Natural killer cell (primary cell): ENCODE measurements around the gene KCP. TPM values are rescaled to one million over a fixed set of nuclear protein-coding genes. Genes with fewer than 3 reads are reported as not detected.

Experiments used
- ATAC-seq, 3 donors: fragments of 150-1000 bp in 2 of 3; fragments of 200-7000 bp in 1 of 3; cut with Tn5 transposase; 1 replicate in 1 of 3; 2 replicates in 2 of 3; pipeline ENCODE4 v1.10.0; 2021; ENCODE audit warnings: mild to moderate bottlenecking in 2 of 3, moderate library complexity in 2 of 3
- DNase-seq, 2 donors: peaks; one replicate each; pipeline versions ENCODE4 v3.0.0 to v3.0.0-alpha.2; 2013 to 2021; ENCODE audit warnings: mixed read lengths in 1 of 2
- H3K27ac ChIP-seq: one replicate; pipeline ENCODE4 v1.5.1; 2013; ENCODE audit warnings: mild to moderate bottlenecking, low read length
- H3K27me3 ChIP-seq: one replicate; pipeline ENCODE4 v1.6.1; 2013; ENCODE audit warnings: low read length; ENCODE audit not compliant: control insufficient read depth, insufficient read depth
- H3K36me3 ChIP-seq: one replicate; pipeline ENCODE4 v1.6.1; 2013; ENCODE audit warnings: low read length; ENCODE audit not compliant: control insufficient read depth, insufficient read depth
- H3K4me1 ChIP-seq: one replicate; pipeline ENCODE4 v1.6.1; 2013; ENCODE audit warnings: low read length; ENCODE audit not compliant: control insufficient read depth, insufficient read depth
- H3K4me3 ChIP-seq: one replicate; pipeline ENCODE4 v1.5.1; 2013; ENCODE audit warnings: low read length
- H3K9me3 ChIP-seq: one replicate; pipeline ENCODE4 v1.6.1; 2013; ENCODE audit warnings: low read length; ENCODE audit not compliant: control insufficient read depth, insufficient read depth
- H3K27ac Mint-ChIP-seq, 2 donors: one replicate each; pipeline ENCODE4 v1.8.0; 2022; ENCODE audit warnings: mild to moderate bottlenecking in 2 of 2, mixed read lengths in 2 of 2, moderate library complexity in 1 of 2
- H3K27me3 Mint-ChIP-seq, 2 donors: one replicate each; pipeline ENCODE4 v1.8.0; 2022; ENCODE audit warnings: low read depth in 2 of 2, mixed read lengths in 2 of 2
- H3K36me3 Mint-ChIP-seq: one replicate; pipeline ENCODE4 v1.8.0; 2022; ENCODE audit warnings: mixed read lengths
- H3K4me1 Mint-ChIP-seq, 2 donors: one replicate each; pipeline ENCODE4 v1.8.0; 2022; ENCODE audit warnings: mixed read lengths in 2 of 2
- H3K4me3 Mint-ChIP-seq: one replicate; pipeline ENCODE4 v1.8.0; 2022; ENCODE audit warnings: mild to moderate bottlenecking, moderate library complexity, mixed read lengths
- H3K9me3 Mint-ChIP-seq, 2 donors: one replicate each; pipeline ENCODE4 v1.8.0; 2022; ENCODE audit warnings: mixed read lengths in 2 of 2
- WGBS: methylation state at CpG from one replicate; pipeline ENCODE4 v1.1.7; 2013; ENCODE audit warnings: missing lambda C conversion rate; ENCODE audit not compliant: insufficient coverage; 5-methylcytosine and 5-hydroxymethylcytosine counted together
- intact Hi-C: fragments of 100-400 bp; cut with micrococcal nuclease; formaldehyde crosslinking; loops from one replicate; pipeline ENCODE4 v1.14.2; 2022
- total RNA-seq, 4 donors: library from RNA; stranded (reverse); fragments of 120-200 nt in 1 of 4; gene quantifications; one replicate each; pipeline versions ENCODE4 v1.2.3 to v1.2.4, GENCODE V29; 2013 to 2022
- TF ChIP-seq, protein P1 (sequence below): fragments of 200-600 bp; IDR thresholded peaks from one replicate; pipeline ENCODE4 v1.8.0; 2022; ENCODE audit warnings: antibody characterized with exemption

The KCP gene
- total RNA-seq, 3 donors from 2014 or later (not counting 1 experiment from before 2014, with no cell fraction given): 0.49 to 0.95 TPM; not detected in 1

DNA sequence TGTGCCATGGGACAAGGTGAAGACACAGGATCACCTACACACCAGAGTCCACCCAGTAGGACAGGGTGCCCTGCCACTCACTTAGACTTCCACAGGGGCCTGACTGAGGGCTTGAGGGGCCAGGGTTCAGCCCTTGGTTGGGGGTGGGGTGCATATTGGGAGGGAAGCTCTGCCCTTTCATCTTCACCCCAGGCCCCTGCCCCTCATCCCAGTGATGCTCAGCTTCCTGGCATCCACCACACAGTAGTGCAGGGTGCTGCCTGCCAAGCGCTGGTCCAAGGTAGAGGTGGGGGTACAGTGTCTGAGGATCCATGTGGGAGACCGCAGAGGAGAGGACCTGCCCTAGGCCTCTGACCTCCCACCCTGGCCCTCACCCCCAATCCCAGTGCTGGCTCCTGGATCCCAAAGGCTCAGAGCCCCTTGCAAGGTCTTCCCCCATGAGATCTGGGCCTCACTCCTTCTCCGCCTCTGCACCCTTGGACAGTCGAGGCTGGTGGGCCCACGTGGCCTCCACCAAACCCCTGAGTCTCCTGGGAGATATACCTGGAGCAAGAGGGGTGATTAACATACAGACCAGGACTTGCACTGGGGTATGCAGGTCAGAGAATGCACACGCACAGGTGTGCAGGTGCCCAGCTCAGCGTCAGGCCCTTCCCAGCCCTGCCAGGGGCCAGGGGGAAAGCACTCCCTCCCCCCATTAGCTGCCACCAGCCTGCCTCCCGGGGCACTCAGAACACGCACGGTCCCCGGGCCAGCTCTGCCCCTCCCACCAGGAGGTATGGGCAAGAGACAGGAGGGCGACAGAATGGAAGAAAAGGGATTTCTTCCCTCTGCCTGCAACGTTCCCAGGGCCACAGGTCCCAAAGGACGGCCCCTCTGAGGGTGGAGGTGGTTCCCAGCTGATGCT lies 18.6 kb upstream of the KCP start:
- Histone ChIP-seq H3K4me1 (peaks cover 18% of the 10 kb centered on the region), H3K36me3 (no peaks in the 10 kb centered on the region), H3K27ac (no peak overlapping the region), H3K27me3 (no peaks in the 10 kb centered on the region), H3K4me3 (no peak overlapping the region), H3K9me3 (no peaks in the 10 kb centered on the region)
- Mint-ChIP-seq H3K27me3 (peaks cover 0 to 5% of the 10 kb centered on the region in 2 donors), H3K36me3 (no peaks in the 10 kb centered on the region), H3K27ac (no peak overlapping the region), H3K9me3 (no peaks in the 10 kb centered on the region), H3K4me1 (peaks cover 11 to 12% of the 10 kb centered on the region in 2 donors), H3K4me3 (no peak overlapping the region)
- DNase-seq (no peak), ATAC-seq (no peak)
- intact Hi-C loops: no loop called here
- TF ChIP-seq, protein P1, sequence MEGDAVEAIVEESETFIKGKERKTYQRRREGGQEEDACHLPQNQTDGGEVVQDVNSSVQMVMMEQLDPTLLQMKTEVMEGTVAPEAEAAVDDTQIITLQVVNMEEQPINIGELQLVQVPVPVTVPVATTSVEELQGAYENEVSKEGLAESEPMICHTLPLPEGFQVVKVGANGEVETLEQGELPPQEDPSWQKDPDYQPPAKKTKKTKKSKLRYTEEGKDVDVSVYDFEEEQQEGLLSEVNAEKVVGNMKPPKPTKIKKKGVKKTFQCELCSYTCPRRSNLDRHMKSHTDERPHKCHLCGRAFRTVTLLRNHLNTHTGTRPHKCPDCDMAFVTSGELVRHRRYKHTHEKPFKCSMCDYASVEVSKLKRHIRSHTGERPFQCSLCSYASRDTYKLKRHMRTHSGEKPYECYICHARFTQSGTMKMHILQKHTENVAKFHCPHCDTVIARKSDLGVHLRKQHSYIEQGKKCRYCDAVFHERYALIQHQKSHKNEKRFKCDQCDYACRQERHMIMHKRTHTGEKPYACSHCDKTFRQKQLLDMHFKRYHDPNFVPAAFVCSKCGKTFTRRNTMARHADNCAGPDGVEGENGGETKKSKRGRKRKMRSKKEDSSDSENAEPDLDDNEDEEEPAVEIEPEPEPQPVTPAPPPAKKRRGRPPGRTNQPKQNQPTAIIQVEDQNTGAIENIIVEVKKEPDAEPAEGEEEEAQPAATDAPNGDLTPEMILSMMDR: no peak
- WGBS: 87% methylated on average over 14 of the region's 14 CpGs

DNA sequence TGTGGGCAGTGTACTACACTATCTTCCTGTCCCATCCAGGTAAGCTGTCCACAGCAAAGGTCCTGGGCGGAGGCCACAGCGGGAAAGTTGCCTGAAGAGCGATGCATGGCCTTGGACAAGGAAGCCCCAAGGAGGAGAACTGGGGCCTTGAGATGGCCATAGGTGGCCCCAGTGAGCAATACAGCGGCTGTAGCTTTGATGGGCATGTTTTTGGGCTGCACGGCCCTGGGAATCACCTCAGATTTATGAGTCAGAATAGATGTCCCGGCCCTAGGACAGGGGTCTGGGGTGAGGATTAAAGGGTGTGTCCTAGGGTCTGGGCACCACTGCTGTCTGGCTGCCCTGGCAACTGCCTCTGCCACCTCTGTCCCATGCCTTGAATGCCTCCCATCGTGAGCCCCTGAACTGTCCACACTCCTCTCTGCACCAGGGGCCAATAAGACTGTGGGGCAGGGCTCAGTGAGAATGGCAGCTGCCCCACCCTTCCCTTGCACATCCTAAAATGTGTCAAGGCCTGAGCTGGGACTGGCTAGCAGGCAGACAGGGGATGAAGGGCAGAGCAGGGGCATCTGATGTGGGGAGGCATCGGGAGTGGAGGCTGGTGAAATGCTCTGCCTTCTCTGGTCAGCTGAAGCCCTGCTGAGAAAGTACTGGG lies 17.8 kb upstream of the KCP start:
- DNase-seq: no peak
- H3K4me3 Mint-ChIP-seq: no peak overlapping the region
- peaks cover 7% of the 10 kb centered on the region in 2 donors for H3K4me1 Mint-ChIP-seq
- no peak overlapping the region for H3K27ac Mint-ChIP-seq
- Histone ChIP-seq H3K27ac (no peak overlapping the region), H3K36me3 (no peaks in the 10 kb centered on the region), H3K27me3 (no peaks in the 10 kb centered on the region), H3K9me3 (no peaks in the 10 kb centered on the region), H3K4me3 (no peak overlapping the region), H3K4me1 (peaks cover 10% of the 10 kb centered on the region)
- WGBS: 97% methylated on average over 8 of the region's 8 CpGs
- intact Hi-C loops: no loop called here
- TF ChIP-seq, protein P1: no peak
- no peaks in the 10 kb centered on the region for H3K36me3 Mint-ChIP-seq
- ATAC-seq: no peak
- H3K27me3 Mint-ChIP-seq: peaks cover 0 to 5% of the 10 kb centered on the region in 2 donors
- no peaks in the 10 kb centered on the region for H3K9me3 Mint-ChIP-seq

DNA sequence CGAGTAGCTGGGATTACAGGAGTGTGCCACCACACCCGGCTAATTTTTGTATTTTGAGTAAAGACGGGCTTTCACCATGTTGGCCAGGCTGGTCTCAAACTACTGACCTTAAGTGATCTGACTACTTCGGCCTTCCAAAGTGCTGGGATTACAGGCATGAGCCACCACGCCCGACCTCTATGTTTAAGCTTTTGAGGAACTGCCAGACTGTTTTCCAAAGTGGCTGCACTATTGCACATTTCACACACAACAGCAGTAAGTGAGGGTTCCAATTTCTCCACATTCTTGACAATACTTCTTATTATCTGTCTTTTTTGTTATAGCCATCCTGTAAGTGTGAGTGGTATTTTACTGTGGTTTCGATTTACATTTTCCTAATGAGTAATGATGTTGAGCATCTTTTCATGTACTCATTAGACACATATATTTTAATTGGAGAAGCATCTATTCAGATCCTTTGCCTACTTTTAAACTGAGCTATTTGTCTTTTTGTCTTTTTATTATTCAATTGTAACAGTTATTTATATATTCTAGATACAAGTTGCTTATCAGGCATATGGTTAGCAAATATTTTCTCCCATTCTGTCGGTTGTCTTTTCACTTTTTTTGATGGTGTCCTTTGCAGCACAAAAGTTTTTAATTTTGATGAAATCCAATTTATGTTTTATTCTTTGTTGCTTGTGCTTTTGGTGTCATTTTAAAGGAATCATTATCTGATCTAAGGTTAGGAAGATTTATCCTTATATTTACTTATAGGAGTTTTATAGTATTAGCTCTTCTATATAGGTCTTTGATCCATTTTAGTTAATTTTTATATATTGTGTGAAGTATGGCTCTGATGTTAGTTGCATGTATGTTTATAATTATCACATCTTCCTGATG lies 14.4 kb upstream of the KCP start:
- 85% methylated on average over 6 of the region's 8 CpGs for WGBS
- peaks cover 8 to 18% of the 10 kb centered on the region in 2 donors for H3K27me3 Mint-ChIP-seq
- intact Hi-C loops: no loop called here
- no peak overlapping the region for H3K27ac Mint-ChIP-seq
- no peaks in the 10 kb centered on the region for H3K9me3 ChIP-seq
- H3K27ac ChIP-seq: no peak overlapping the region
- TF ChIP-seq, protein P1: no peak
- DNase-seq (no peak), ATAC-seq (no peak)
- H3K9me3 Mint-ChIP-seq: no peaks in the 10 kb centered on the region
- H3K36me3 ChIP-seq: no peaks in the 10 kb centered on the region
- no peak overlapping the region for H3K4me3 Mint-ChIP-seq
- no peaks in the 10 kb centered on the region for H3K4me1 Mint-ChIP-seq
- no peaks in the 10 kb centered on the region for H3K36me3 Mint-ChIP-seq
- H3K27me3 ChIP-seq: no peaks in the 10 kb centered on the region
- H3K4me1 ChIP-seq: no peaks in the 10 kb centered on the region
- no peak overlapping the region for H3K4me3 ChIP-seq
